Astrocyte (in vitro differentiated cells and primary cell): ENCODE measurements around the gene SRPK3. TPM values are rescaled to one million over a fixed set of nuclear protein-coding genes. Genes with fewer than 3 reads are reported as not detected.

ENCODE experiments used
- DNase-seq: peaks from one replicate; pipeline ENCODE4 v3.0.0-alpha.2; 2010; ENCODE audit warnings: low read depth
- FAIRE-seq: peaks from 2 replicates; lab custom pipeline; 2011; peaks lifted over from hg19 to GRCh38; lab: Jason Lieb, UNC
- H2AFZ ChIP-seq: 2 replicates; pipeline ENCODE4 v1.6.0; 2012; ENCODE audit warnings: low read depth, low read length, inconsistent platforms
- H3K27ac ChIP-seq: 2 replicates; pipeline ENCODE4 v1.5.1; 2011; ENCODE audit warnings: low read depth, low read length, inconsistent platforms
- H3K27me3 ChIP-seq: 2 replicates; pipeline ENCODE4 v1.6.0; 2011; ENCODE audit warnings: low read length, inconsistent platforms; ENCODE audit not compliant: insufficient read depth
- H3K36me3 ChIP-seq: 2 replicates; pipeline ENCODE4 v1.5.1; 2011; ENCODE audit warnings: low read length, inconsistent platforms; ENCODE audit not compliant: insufficient read depth
- H3K4me1 ChIP-seq: 2 replicates; pipeline ENCODE4 v1.5.1; 2011; ENCODE audit warnings: low read length, inconsistent platforms; ENCODE audit not compliant: insufficient read depth
- H3K4me2 ChIP-seq: 2 replicates; pipeline ENCODE4 v1.6.0; 2012; ENCODE audit warnings: low read length, inconsistent platforms
- H3K4me3 ChIP-seq: 2 replicates; pipeline ENCODE4 v1.5.1; 2011; ENCODE audit warnings: low read depth, mild to moderate bottlenecking, low read length, inconsistent platforms; ENCODE audit not compliant: insufficient read depth
- H3K79me2 ChIP-seq: 2 replicates; pipeline ENCODE4 v1.6.0; 2012; ENCODE audit warnings: mild to moderate bottlenecking, low read length, inconsistent platforms; ENCODE audit not compliant: insufficient read depth
- H3K9ac ChIP-seq: 2 replicates; pipeline ENCODE4 v1.6.0; 2012; ENCODE audit warnings: mild to moderate bottlenecking, low read length, inconsistent platforms
- H3K9me3 ChIP-seq: 2 replicates; pipeline ENCODE4 v1.5.1; 2012; ENCODE audit warnings: low read depth, mild to moderate bottlenecking, low read length, inconsistent platforms; ENCODE audit not compliant: insufficient read depth
- H4K20me1 ChIP-seq: 2 replicates; pipeline ENCODE4 v1.6.0; 2012; ENCODE audit warnings: low read length, inconsistent platforms; ENCODE audit not compliant: insufficient read depth
- H3K27ac Mint-ChIP-seq: one replicate; pipeline ENCODE4 v1.8.0; 2021; ENCODE audit warnings: mild to moderate bottlenecking, mixed read lengths; ENCODE audit not compliant: unreplicated experiment
- H3K27me3 Mint-ChIP-seq: one replicate; pipeline ENCODE4 v1.8.0; 2021; ENCODE audit warnings: low read depth, mixed read lengths; ENCODE audit not compliant: unreplicated experiment
- H3K36me3 Mint-ChIP-seq: one replicate; pipeline ENCODE4 v1.8.0; 2021; ENCODE audit warnings: low read depth, mixed read lengths; ENCODE audit not compliant: unreplicated experiment
- H3K4me1 Mint-ChIP-seq: one replicate; pipeline ENCODE4 v1.8.0; 2021; ENCODE audit warnings: low read depth, mixed read lengths; ENCODE audit not compliant: unreplicated experiment
- H3K4me3 Mint-ChIP-seq: one replicate; pipeline ENCODE4 v1.8.0; 2021; ENCODE audit warnings: mild to moderate bottlenecking, moderate library complexity, mixed read lengths; ENCODE audit not compliant: unreplicated experiment
- H3K9me3 Mint-ChIP-seq: one replicate; pipeline ENCODE4 v1.8.0; 2021; ENCODE audit warnings: mild to moderate bottlenecking, mixed read lengths; ENCODE audit not compliant: unreplicated experiment
- CTCF ChIP-seq: IDR thresholded peaks from 2 replicates; pipeline ENCODE4 v1.5.1; 2011; ENCODE audit warnings: low read depth, mild to moderate bottlenecking, inconsistent platforms, low read length, moderate library complexity; ENCODE audit not compliant: insufficient read depth
- EZH2 ChIP-seq: IDR thresholded peaks from 2 replicates; pipeline ENCODE4 v1.6.1; 2012; ENCODE audit warnings: mild to moderate bottlenecking, low read length, inconsistent platforms; ENCODE audit not compliant: insufficient read depth
- total RNA-seq: library from RNA; stranded (reverse); gene quantifications from 2 replicates; pipeline ENCODE4 v1.2.1, GENCODE V29; 2021

Gene SRPK3
- total RNA-seq, 1 donor from 2014 or later: not detected

- Histone ChIP-seq H3K4me3 (no peak overlapping the region), H3K9ac (no peak overlapping the region), H3K4me2 (no peak overlapping the region), H3K4me1 (peaks cover 5% of the 10 kb centered on the region), H3K27me3 (peaks cover 3% of the 10 kb centered on the region), H3K27ac (no peak overlapping the region), H2AFZ (no peak overlapping the region), H4K20me1 (no peaks in the 10 kb centered on the region), H3K9me3 (no peaks in the 10 kb centered on the region), H3K36me3 (no peaks in the 10 kb centered on the region), H3K79me2 (no peaks in the 10 kb centered on the region)
- Mint-ChIP-seq H3K27me3 (peaks cover 18% of the 10 kb centered on the region), H3K4me1 (peaks cover 6% of the 10 kb centered on the region), H3K9me3 (no peaks in the 10 kb centered on the region), H3K36me3 (no peaks in the 10 kb centered on the region), H3K27ac (no peak overlapping the region), H3K4me3 (peak overlapping the region; percentile 70)
- TF ChIP-seq EZH2: no peak
- no peak for TF ChIP-seq CTCF
- DNase-seq (no peak), FAIRE-seq (no peak)
These were observed 47.1 kb downstream of the SRPK3 start for GRCh38 chrX:153827903-153828302.

DNA sequence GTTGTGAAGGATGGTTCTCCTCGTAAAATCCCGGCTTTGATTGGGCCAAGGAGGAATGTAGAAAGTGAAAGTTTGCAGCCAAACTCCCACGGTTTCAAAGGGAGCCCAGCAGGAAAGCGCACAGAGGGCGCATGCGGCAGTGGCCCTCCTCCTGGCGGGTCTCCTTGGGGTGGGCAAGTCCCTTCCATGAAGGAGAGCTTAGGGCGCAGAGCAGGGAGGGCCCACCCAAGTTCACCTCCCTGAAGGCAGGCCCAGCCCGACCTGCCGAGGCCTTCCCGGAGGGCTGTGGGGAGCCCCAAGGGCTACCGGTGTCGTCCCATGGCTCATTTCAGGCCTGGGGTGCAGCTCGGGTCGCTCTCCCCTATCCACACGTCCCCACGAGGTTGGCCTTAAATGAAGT, 47.5 kb downstream of the SRPK3 start:
- Histone ChIP-seq H3K4me2 (peak overlapping the region; percentile 50), H4K20me1 (no peaks in the 10 kb centered on the region), H3K9me3 (no peaks in the 10 kb centered on the region), H3K36me3 (no peaks in the 10 kb centered on the region), H3K9ac (no peak overlapping the region), H3K27ac (no peak overlapping the region), H2AFZ (peak overlapping the region; percentile 10), H3K4me1 (peaks cover 5% of the 10 kb centered on the region), H3K4me3 (no peak overlapping the region), H3K27me3 (peaks cover 3% of the 10 kb centered on the region), H3K79me2 (no peaks in the 10 kb centered on the region)
- peaks cover 6% of the 10 kb centered on the region for H3K4me1 Mint-ChIP-seq
- H3K36me3 Mint-ChIP-seq: no peaks in the 10 kb centered on the region
- FAIRE-seq (no peak), DNase-seq (no peak)
- no peaks in the 10 kb centered on the region for H3K9me3 Mint-ChIP-seq
- TF ChIP-seq CTCF (no peak), EZH2 (no peak)
- peaks cover 21% of the 10 kb centered on the region for H3K27me3 Mint-ChIP-seq
- no peak overlapping the region for H3K27ac Mint-ChIP-seq
- H3K4me3 Mint-ChIP-seq: peak overlapping the region; percentile 76

- Mint-ChIP-seq H3K27me3 (peaks cover 19% of the 10 kb centered on the region), H3K4me1 (peaks cover 6% of the 10 kb centered on the region), H3K4me3 (peak overlapping the region; percentile 76), H3K27ac (no peak overlapping the region), H3K9me3 (no peaks in the 10 kb centered on the region), H3K36me3 (no peaks in the 10 kb centered on the region)
- H3K4me3 ChIP-seq: peak overlapping the region; percentile 17
- H3K27me3 ChIP-seq: peaks cover 3% of the 10 kb centered on the region
- FAIRE-seq: no peak
- H3K9me3 ChIP-seq: no peaks in the 10 kb centered on the region
- H3K36me3 ChIP-seq: no peaks in the 10 kb centered on the region
- peak overlapping the region; percentile 62 for H3K4me2 ChIP-seq
- H3K27ac ChIP-seq: no peak overlapping the region
- no peak for TF ChIP-seq EZH2
- no peak for TF ChIP-seq CTCF
- no peaks in the 10 kb centered on the region for H4K20me1 ChIP-seq
- H3K4me1 ChIP-seq: peaks cover 5% of the 10 kb centered on the region
- H3K9ac ChIP-seq: no peak overlapping the region
- no peaks in the 10 kb centered on the region for H3K79me2 ChIP-seq
- no peak for DNase-seq
- peak overlapping the region; percentile 10 for H2AFZ ChIP-seq
These were observed 48.1 kb downstream of the SRPK3 start for GRCh38 chrX:153828723-153829548.
